ENCODE data around the gene FOXC1. TPM values are rescaled to one million over a fixed set of nuclear protein-coding genes. Genes with fewer than 3 reads are reported as not detected.

Gene FOXC1
- total RNA-seq, 4 donors from 2014 or later, result 8.7 to 19.7 (median 16.8) TPM

DNA sequence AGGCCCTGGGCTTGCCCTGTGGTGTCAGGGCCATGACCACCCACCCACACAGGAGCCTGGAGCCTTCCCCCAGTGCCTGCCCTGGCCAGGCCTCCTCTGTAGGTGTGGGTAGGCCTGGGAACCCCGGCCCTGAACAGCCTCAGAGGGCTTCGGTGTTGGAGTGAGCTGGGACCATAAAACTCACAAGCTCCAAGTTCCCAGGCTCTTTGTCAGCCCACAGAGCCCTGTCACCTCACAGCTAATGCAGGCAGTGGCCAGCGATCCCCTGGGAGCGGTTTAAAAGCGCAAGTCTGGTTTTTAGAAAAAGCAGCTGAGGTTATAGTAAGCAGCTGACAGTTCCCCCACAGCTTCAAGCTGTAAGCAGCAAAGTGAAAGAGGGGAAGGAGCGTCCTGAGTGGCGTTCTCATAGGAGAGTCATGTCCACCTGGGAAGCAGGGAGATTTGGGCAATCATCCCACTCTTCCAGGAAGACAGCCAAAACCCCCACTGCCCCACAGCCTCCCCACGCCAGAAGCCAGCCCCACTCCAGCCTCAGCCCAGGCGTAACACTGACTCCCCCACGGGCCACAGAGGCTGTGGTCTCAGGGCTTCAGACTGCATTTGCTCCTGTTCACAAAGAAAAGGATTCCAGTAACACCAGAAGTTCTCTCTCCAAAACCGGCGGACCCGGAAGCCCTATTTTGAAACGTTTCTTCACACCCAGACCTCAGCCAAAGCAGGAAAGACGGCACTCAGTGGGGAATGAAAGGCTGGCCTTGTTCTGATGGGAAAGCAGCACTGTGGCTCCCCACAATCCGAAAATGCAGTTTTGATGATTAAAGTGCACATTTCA is 34.3 kb upstream of the FOXC1 start:
- Histone ChIP-seq H3K4me3 (peak overlapping the region; percentile 28 to 47 (median 30)), H3K36me3 (no peaks in the 10 kb centered on the region), H3K4me1 (peaks cover 0 to 31% (median 24%) of the 10 kb centered on the region in 4 donors), H3K27me3 (no peaks in the 10 kb centered on the region), H3K27ac (replicated peaks in 1 of 4) (peak overlapping the region; percentile 32 to 71 (median 61)), H3K9me3 (peaks cover 0 to 17% (median 9%) of the 10 kb centered on the region in 4 donors)
- 30% methylated on average over 14 of the region's 16 CpGs for WGBS
- intact Hi-C loops (cut with DNase I), result no loop called here
- peak; percentile 89 for DNase-seq (ENCODE audit: extremely low spot score)
- TF ChIP-seq, protein P1, sequence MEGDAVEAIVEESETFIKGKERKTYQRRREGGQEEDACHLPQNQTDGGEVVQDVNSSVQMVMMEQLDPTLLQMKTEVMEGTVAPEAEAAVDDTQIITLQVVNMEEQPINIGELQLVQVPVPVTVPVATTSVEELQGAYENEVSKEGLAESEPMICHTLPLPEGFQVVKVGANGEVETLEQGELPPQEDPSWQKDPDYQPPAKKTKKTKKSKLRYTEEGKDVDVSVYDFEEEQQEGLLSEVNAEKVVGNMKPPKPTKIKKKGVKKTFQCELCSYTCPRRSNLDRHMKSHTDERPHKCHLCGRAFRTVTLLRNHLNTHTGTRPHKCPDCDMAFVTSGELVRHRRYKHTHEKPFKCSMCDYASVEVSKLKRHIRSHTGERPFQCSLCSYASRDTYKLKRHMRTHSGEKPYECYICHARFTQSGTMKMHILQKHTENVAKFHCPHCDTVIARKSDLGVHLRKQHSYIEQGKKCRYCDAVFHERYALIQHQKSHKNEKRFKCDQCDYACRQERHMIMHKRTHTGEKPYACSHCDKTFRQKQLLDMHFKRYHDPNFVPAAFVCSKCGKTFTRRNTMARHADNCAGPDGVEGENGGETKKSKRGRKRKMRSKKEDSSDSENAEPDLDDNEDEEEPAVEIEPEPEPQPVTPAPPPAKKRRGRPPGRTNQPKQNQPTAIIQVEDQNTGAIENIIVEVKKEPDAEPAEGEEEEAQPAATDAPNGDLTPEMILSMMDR (IDR thresholded peaks at IDR 0.05), result no peak
- TF ChIP-seq EP300 (IDR thresholded peaks at IDR 0.05) (no peak), POLR2AphosphoS5 (IDR thresholded peaks at IDR 0.05) (no peak), POLR2A (IDR thresholded peaks at IDR 0.05; ENCODE audit: low read depth) (no peak)

DNA sequence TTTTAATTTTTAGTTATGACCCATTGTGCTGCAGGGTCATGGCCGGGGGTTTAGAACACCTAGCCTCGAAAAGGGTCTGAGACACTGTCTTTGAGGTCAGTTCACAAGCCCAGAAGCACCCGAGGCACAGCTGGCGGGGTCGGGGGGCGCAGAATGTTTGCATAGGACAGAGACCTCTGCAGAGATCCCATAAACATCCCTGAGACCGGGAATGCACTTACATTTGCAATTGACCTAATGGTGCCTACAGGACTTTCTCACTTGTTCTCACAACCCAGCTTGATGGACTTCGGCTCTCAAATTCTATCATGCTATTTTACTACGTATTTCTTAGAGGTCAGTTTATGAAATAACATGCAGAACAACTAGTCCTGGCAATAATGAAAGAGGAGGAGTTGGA is 33.5 kb upstream of the FOXC1 start:
- DNase-seq (ENCODE audit: extremely low spot score), result peak; percentile 60
- Histone ChIP-seq H3K36me3 (no peaks in the 10 kb centered on the region), H3K27me3 (no peaks in the 10 kb centered on the region), H3K4me1 (peaks cover 0 to 31% (median 24%) of the 10 kb centered on the region in 4 donors), H3K4me3 (peak overlapping the region in 1 of 4 donors; percentile 29), H3K9me3 (peaks cover 0 to 9% (median 5%) of the 10 kb centered on the region in 4 donors), H3K27ac (replicated peaks in 1 of 4) (peak overlapping the region in 3 of 4 donors; percentile 56 to 71 (median 66))
- TF ChIP-seq EP300 (IDR thresholded peaks at IDR 0.05), result no peak
- no peak for TF ChIP-seq POLR2AphosphoS5 (IDR thresholded peaks at IDR 0.05)
- TF ChIP-seq, protein P1 (IDR thresholded peaks at IDR 0.05), result no peak
- TF ChIP-seq POLR2A (IDR thresholded peaks at IDR 0.05; ENCODE audit: low read depth), result no peak
- intact Hi-C loops (cut with DNase I), result no loop called here
- WGBS, result 70% methylated on average over 9 of the region's 9 CpGs

DNA sequence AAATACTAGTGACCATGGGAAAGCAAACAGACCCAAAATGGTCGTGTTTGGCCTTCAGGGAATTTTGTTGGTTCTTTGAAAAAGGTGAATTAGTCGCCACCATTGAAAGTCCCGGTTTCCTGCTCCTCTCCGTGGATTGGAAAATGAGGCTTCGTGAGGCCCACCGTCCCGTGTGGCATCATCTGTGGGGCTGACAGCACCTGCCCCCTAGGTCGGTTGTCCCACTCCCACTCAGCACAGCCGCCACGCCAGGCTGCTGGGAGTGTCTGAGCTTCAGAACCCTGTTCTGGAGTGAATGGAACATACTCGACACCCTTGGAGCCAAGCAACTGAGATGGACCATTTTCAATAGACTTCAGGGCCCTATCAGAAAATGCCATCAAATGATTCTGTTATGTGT is 33.0 kb upstream of the FOXC1 start:
- no peaks in the 10 kb centered on the region for H3K27me3 ChIP-seq
- 95% methylated on average over 11 of the region's 11 CpGs for WGBS
- peak; percentile 66 for DNase-seq (ENCODE audit: extremely low spot score)

DNA sequence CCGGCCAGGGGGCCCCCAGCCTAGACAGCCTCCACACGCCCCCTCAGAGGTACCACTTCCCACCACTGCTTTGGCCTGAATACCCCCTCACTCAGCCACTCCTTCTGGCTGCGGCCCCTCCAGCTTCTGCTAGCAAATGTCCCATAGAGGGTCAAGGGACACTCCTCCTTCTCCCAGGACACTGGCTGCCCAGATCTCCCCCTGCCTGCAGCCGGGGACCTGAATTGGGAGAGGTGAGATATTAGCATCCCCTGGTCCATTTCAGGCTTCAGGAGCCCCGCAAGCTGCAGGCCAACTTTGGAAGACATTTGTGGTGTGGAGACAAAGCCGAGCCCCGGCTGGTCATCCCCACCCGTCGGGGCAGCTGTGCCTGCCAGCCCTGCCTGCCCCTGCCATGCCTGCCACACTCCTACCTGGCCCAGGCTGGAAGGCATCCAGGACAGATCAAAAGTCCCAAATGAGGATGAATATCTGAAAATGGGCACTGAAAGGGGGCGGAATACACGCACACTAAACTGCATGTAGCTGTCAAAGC is 32.5 kb upstream of the FOXC1 start:
- intact Hi-C loops (cut with DNase I), result no loop called here
- 94% methylated on average over 9 of the region's 11 CpGs for WGBS
- Histone ChIP-seq H3K9me3 (no peaks in the 10 kb centered on the region), H3K36me3 (no peaks in the 10 kb centered on the region), H3K4me1 (peaks cover 0 to 31% (median 24%) of the 10 kb centered on the region in 4 donors), H3K27me3 (no peaks in the 10 kb centered on the region), H3K4me3 (no peak overlapping the region), H3K27ac (replicated peaks in 1 of 4) (no peak overlapping the region)
- DNase-seq (ENCODE audit: extremely low spot score), result peak; percentile 85
- TF ChIP-seq POLR2AphosphoS5 (IDR thresholded peaks at IDR 0.05) (no peak), EP300 (IDR thresholded peaks at IDR 0.05) (no peak), POLR2A (IDR thresholded peaks at IDR 0.05; ENCODE audit: low read depth) (no peak)
- TF ChIP-seq, protein P1 (IDR thresholded peaks at IDR 0.05), result no peak

More for the DNA sequence above, 33.0 kb upstream of the FOXC1 start:
- TF ChIP-seq POLR2AphosphoS5 (IDR thresholded peaks at IDR 0.05) (no peak), EP300 (IDR thresholded peaks at IDR 0.05) (no peak), POLR2A (IDR thresholded peaks at IDR 0.05; ENCODE audit: low read depth) (no peak)
- TF ChIP-seq, protein P1 (IDR thresholded peaks at IDR 0.05), result no peak
- Histone ChIP-seq H3K27ac (replicated peaks in 1 of 4) (no peak overlapping the region), H3K4me3 (no peak overlapping the region), H3K36me3 (no peaks in the 10 kb centered on the region), H3K4me1 (peaks cover 0 to 31% (median 24%) of the 10 kb centered on the region in 4 donors), H3K9me3 (peaks cover 0 to 4% (median under 1%) of the 10 kb centered on the region in 4 donors)
- intact Hi-C loops (cut with DNase I), result no loop called here
